ENCODE results near the gene CEP112.

DNA sequence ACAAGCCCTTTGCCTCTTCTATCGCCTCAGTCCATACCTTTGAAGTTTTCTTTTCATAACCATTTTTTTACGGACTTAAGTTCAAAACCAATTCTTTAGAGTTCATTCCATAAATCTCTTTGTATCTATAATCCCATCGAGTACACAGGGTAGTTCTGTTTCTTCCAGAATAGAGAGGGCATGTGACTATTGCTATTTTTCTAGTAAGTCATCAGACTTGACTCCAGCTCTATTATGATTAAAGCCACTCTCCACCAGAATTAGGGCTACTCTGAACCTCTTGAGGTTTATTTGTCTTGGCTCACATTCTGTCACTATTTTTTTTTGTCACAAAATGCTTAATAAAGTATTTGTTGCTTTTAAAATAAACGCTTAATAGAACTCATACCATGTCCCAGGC, 438.6 kb downstream of the CEP112 start:
- TF ChIP-seq POLR2AphosphoS5 (IDR thresholded peaks at IDR 0.05; ENCODE audit: borderline replicate concordance, low read depth, low read length) (no peak), EZH2 (IDR thresholded peaks at IDR 0.05) (no peak), FOXP2 (optimal IDR thresholded peaks at IDR 0.05; ENCODE audit: control extremely low read depth, extremely low read length, insufficient read depth) (no peak)

Measured in SK-N-MC (cell line).